ENCODE measurements around the gene FLCN. TPM values are rescaled to one million over a fixed set of nuclear protein-coding genes. Genes with fewer than 3 reads are reported as not detected.

FLCN gene
- total and polyA plus RNA-seq, 10 of the 15 experiments (the other 5 are each of a cell fraction or from before 2014, with no cell fraction given), result 1.1 to 24.7 (median 10.4) TPM

GRCh38 chr17:17179371-17179827 lies 57.6 kb downstream of the FLCN start:
- Histone ChIP-seq H3K4me1 (ENCODE audit: control insufficient read depth, insufficient read depth, low read length) (peaks cover 34% of the 10 kb centered on the region), H3K79me2 (ENCODE audit: control insufficient read depth, insufficient read depth, low read length) (no peaks in the 10 kb centered on the region), H4K20me1 (ENCODE audit: control insufficient read depth, insufficient read depth) (no peaks in the 10 kb centered on the region), H2AFZ (ENCODE audit: control insufficient read depth, low read depth, low read length) (no peak overlapping the region), H3K9ac (ENCODE audit: control insufficient read depth, insufficient read depth, low read length) (no peak overlapping the region; the same call in 1 of the 2 replicates), H3K36me3 (ENCODE audit: control insufficient read depth in 2 of 2, insufficient read depth in 2 of 2, low read length in 1 of 2) (peaks cover 25 to 27% of the 10 kb centered on the region in 2 experiments), H3K4me3 (0 out of 2 replicates have a peak overlapping the region, but pooled peaks have one; percentile 36), H3K4me2 (ENCODE audit: control insufficient read depth, insufficient read depth) (peak overlapping the region; percentile 57), H3K9me3 (replicated peaks; ENCODE audit: control insufficient read depth, insufficient read depth, low read length) (no peaks in the 10 kb centered on the region), H3K27ac (ENCODE audit: control insufficient read depth, insufficient read depth) (peak overlapping the region; percentile 35; the same call in 1 of the 2 replicates), H3K27me3 (replicated peaks in 1 of 2; ENCODE audit: control insufficient read depth in 2 of 2, insufficient read depth in 2 of 2, low read length in 1 of 2) (no peaks in the 10 kb centered on the region)
- POLR2A ChIA-PET, result interaction anchor here (0.6 kb wide), 1 partner anchor 555 kb away, joined by 5 read pairs; no protein-coding TSS in a partner anchor
- peak; percentile 30 for DNase-seq (ENCODE audit: low read depth, low spot score)
- intact Hi-C loops (cut with micrococcal nuclease; ENCODE audit: unreplicated experiment), result loop anchor here (2.0 kb wide), 1 partner anchor 25 kb away; no protein-coding TSS in a partner anchor
- RAD21 ChIA-PET (ENCODE audit: unreplicated experiment), result interaction anchor here (0.7 kb wide), 1 partner anchor 189 kb away, joined by 3 read pairs; no protein-coding TSS in a partner anchor
- SMC1A ChIA-PET (ENCODE audit: uncharacterized antibody, unreplicated experiment), result interaction anchor here (0.7 to 1.0 kb wide), 4 partner anchors 11 to 54 kb away, joined by 3 to 6 read pairs (median 3); no protein-coding TSS in a partner anchor
- peak; percentile 96 for FAIRE-seq
- in situ Hi-C loops (cut with MboI), result no loop called here
- no TSS peak for BruUV-seq (replicated peaks)
- CTCF ChIA-PET, result no interaction called here
- ATAC-seq, result peak; percentile 84
- WGBS (ENCODE audit: insufficient coverage, insufficient replicate concordance, low lambda C conversion rate, missing lambda C conversion rate), result 11% methylated on average over 2 of the region's 2 CpGs
- TF ChIP-seq RAD51 (IDR thresholded peaks at IDR 0.05) (no peak), CREM (IDR thresholded peaks at IDR 0.05; ENCODE audit: low read depth) (peak; percentile 38), SMARCA5 (IDR thresholded peaks at IDR 0.05) (no peak), RELA (IDR thresholded peaks at IDR 0.05; ENCODE audit: borderline replicate concordance, partially characterized antibody) (peak; percentile 18), NFIC (IDR thresholded peaks at IDR 0.05; ENCODE audit: low read depth, low read length) (peak; percentile 60; the same call in 1 of the 2 replicates), HDGF (IDR thresholded peaks at IDR 0.05) (no peak; the same call in 1 of the 2 replicates), JUNB (IDR thresholded peaks at IDR 0.05) (peak; percentile 92), CREB1 (IDR thresholded peaks at IDR 0.05; ENCODE audit: low read depth) (peak; percentile 43; the same call in 1 of the 2 replicates), NFXL1 (IDR thresholded peaks at IDR 0.05; ENCODE audit: borderline replicate concordance) (no peak), NR2C2 (IDR thresholded peaks at IDR 0.05; ENCODE audit: borderline replicate concordance, control insufficient read depth, insufficient read length, low read depth) (no peak), RFX5 (IDR thresholded peaks at IDR 0.05; ENCODE audit: low read depth, low read length) (no peak), SMC3 (IDR thresholded peaks at IDR 0.05; ENCODE audit: borderline replicate concordance, low read length) (no peak), TAF1 (IDR thresholded peaks at IDR 0.05; ENCODE audit: borderline replicate concordance, low read depth, low read length) (no peak), PML (IDR thresholded peaks at IDR 0.05; ENCODE audit: low read length) (no peak)
- TF ChIP-seq, protein P1, sequence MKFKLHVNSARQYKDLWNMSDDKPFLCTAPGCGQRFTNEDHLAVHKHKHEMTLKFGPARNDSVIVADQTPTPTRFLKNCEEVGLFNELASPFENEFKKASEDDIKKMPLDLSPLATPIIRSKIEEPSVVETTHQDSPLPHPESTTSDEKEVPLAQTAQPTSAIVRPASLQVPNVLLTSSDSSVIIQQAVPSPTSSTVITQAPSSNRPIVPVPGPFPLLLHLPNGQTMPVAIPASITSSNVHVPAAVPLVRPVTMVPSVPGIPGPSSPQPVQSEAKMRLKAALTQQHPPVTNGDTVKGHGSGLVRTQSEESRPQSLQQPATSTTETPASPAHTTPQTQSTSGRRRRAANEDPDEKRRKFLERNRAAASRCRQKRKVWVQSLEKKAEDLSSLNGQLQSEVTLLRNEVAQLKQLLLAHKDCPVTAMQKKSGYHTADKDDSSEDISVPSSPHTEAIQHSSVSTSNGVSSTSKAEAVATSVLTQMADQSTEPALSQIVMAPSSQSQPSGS (IDR thresholded peaks at IDR 0.05; ENCODE audit: low read length), result 0 out of 2 replicates have a peak, but pooled peaks have one; percentile 33
- TF ChIP-seq, protein P2, sequence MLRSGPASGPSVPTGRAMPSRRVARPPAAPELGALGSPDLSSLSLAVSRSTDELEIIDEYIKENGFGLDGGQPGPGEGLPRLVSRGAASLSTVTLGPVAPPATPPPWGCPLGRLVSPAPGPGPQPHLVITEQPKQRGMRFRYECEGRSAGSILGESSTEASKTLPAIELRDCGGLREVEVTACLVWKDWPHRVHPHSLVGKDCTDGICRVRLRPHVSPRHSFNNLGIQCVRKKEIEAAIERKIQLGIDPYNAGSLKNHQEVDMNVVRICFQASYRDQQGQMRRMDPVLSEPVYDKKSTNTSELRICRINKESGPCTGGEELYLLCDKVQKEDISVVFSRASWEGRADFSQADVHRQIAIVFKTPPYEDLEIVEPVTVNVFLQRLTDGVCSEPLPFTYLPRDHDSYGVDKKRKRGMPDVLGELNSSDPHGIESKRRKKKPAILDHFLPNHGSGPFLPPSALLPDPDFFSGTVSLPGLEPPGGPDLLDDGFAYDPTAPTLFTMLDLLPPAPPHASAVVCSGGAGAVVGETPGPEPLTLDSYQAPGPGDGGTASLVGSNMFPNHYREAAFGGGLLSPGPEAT (IDR thresholded peaks at IDR 0.05; ENCODE audit: low read depth), result peak; percentile 60; the same call in 1 of the 2 replicates
- TF ChIP-seq, protein P3, sequence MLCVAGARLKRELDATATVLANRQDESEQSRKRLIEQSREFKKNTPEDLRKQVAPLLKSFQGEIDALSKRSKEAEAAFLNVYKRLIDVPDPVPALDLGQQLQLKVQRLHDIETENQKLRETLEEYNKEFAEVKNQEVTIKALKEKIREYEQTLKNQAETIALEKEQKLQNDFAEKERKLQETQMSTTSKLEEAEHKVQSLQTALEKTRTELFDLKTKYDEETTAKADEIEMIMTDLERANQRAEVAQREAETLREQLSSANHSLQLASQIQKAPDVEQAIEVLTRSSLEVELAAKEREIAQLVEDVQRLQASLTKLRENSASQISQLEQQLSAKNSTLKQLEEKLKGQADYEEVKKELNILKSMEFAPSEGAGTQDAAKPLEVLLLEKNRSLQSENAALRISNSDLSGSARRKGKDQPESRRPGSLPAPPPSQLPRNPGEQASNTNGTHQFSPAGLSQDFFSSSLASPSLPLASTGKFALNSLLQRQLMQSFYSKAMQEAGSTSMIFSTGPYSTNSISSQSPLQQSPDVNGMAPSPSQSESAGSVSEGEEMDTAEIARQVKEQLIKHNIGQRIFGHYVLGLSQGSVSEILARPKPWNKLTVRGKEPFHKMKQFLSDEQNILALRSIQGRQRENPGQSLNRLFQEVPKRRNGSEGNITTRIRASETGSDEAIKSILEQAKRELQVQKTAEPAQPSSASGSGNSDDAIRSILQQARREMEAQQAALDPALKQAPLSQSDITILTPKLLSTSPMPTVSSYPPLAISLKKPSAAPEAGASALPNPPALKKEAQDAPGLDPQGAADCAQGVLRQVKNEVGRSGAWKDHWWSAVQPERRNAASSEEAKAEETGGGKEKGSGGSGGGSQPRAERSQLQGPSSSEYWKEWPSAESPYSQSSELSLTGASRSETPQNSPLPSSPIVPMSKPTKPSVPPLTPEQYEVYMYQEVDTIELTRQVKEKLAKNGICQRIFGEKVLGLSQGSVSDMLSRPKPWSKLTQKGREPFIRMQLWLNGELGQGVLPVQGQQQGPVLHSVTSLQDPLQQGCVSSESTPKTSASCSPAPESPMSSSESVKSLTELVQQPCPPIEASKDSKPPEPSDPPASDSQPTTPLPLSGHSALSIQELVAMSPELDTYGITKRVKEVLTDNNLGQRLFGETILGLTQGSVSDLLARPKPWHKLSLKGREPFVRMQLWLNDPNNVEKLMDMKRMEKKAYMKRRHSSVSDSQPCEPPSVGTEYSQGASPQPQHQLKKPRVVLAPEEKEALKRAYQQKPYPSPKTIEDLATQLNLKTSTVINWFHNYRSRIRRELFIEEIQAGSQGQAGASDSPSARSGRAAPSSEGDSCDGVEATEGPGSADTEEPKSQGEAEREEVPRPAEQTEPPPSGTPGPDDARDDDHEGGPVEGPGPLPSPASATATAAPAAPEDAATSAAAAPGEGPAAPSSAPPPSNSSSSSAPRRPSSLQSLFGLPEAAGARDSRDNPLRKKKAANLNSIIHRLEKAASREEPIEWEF (IDR thresholded peaks at IDR 0.05; ENCODE audit: insufficient replicate concordance, low read depth, low read length), result no peak
